HS-5 (cell line): ENCODE measurements around the gene CCDC137.
"Not testable (repeated sequence)": the region's sequence is repeated elsewhere in the genome, so short reads cannot be mapped to it uniquely, and the experiment has no call there.

ENCODE experiments used
- DNase-seq: peaks from one replicate; pipeline ENCODE4 v3.0.0-alpha.2; 2012; ENCODE audit warnings: low read depth

CCDC137 gene

GRCh38 chr17:81650951-81651350 lies 15.6 kb upstream of the CCDC137 start:
- DNase-seq, result no peak

GRCh38 chr17:81651692-81652091 lies 14.8 kb upstream of the CCDC137 start:
- peak; percentile 71 for DNase-seq

GRCh38 chr17:81652906-81653771 lies 13.4 kb upstream of the CCDC137 start:
- DNase-seq, result no peak

GRCh38 chr17:81655378-81656117 lies 11.0 kb upstream of the CCDC137 start:
- DNase-seq, result no peak

- DNase-seq, result no peak
These were observed 10.3 kb upstream of the CCDC137 start, which contains the start of gene PDE6G for GRCh38 chr17:81656118-81656743. TSS of gene PDE6G (minus strand) at chr17:81656542. CDS start at chr17:81653305, 3,237 bp downstream.

- no peak for DNase-seq
These were observed 9.7 kb upstream of the CCDC137 start for GRCh38 chr17:81656835-81657234.

- DNase-seq, result no peak
These were observed 7.5 kb upstream of the CCDC137 start for GRCh38 chr17:81659038-81659437.

GRCh38 chr17:81660441-81660840 lies 6.1 kb upstream of the CCDC137 start:
- no peak for DNase-seq

GRCh38 chr17:81662002-81662401 lies 4.5 kb upstream of the CCDC137 start:
- DNase-seq, result no peak

GRCh38 chr17:81664051-81664470 lies 2.5 kb upstream of the CCDC137 start:
- no peak for DNase-seq

GRCh38 chr17:81665205-81666091 lies 1.1 kb upstream of the CCDC137 start:
- DNase-seq, result no peak

- no peak for DNase-seq
These were observed 520 bp upstream of the CCDC137 start for GRCh38 chr17:81666092-81666341.

GRCh38 chr17:81667754-81668153 lies 1.2 kb downstream of the CCDC137 start:
- DNase-seq, result no peak

GRCh38 chr17:81672504-81672903 lies 6.0 kb downstream of the CCDC137 start:
- no peak for DNase-seq

GRCh38 chr17:81672954-81673353 lies 6.4 kb downstream of the CCDC137 start:
- no peak for DNase-seq

- no peak for DNase-seq
These were observed 7.2 kb downstream of the CCDC137 start for GRCh38 chr17:81673561-81674258.

GRCh38 chr17:81675515-81676221 lies 9.1 kb downstream of the CCDC137 start:
- not testable (repeated sequence) for DNase-seq

- DNase-seq, result no peak
These were observed 10.4 kb downstream of the CCDC137 start for GRCh38 chr17:81676906-81677305.

- no peak for DNase-seq
These were observed 13.6 kb downstream of the CCDC137 start for GRCh38 chr17:81680150-81680549.

GRCh38 chr17:81681672-81682071 lies 15.1 kb downstream of the CCDC137 start:
- DNase-seq, result no peak
